Peyer's patch (tissue), 4 donors: ENCODE results near the gene MIOS. TPM values are rescaled to one million over a fixed set of nuclear protein-coding genes. Genes with fewer than 3 reads are reported as not detected.

Experiments used
- DNase-seq, 3 donors: peaks; one replicate each; pipeline ENCODE4 v3.0.0-alpha.2; 2017 to 2019
- H3K27ac ChIP-seq, 4 donors: fragments of 200-600 bp; sonication (generic); one replicate each; pipeline ENCODE4 v1.5.1; 2016 to 2019
- H3K27me3 ChIP-seq, 2 donors: fragments of 200-600 bp; sonication (generic); one replicate each; pipeline ENCODE4 v1.5.1; 2019
- H3K36me3 ChIP-seq, 3 donors: fragments of 200-600 bp; sonication (generic); one replicate each; pipeline ENCODE4 v1.5.1; 2016 to 2019
- H3K4me1 ChIP-seq, 4 donors: fragments of 200-600 bp; sonication (generic); one replicate each; pipeline ENCODE4 v1.5.1; 2016 to 2019
- H3K4me3 ChIP-seq, 4 donors: fragments of 200-600 bp; sonication (generic); 1 replicate in 3 of 4; 2 replicates in 1 of 4; pipeline ENCODE4 v1.5.1; 2016 to 2019; ENCODE audit warnings: mild to moderate bottlenecking in 1 of 4
- H3K9me3 ChIP-seq, 4 donors: fragments of 200-600 bp; sonication (generic); one replicate each; pipeline ENCODE4 v1.5.1; 2016 to 2019; ENCODE audit warnings: mild to moderate bottlenecking in 1 of 4
- CTCF ChIP-seq, 6 experiments: fragments of 450-650 bp in 4 of 6; fragments of 200-600 bp in 2 of 6; sonication (generic) in 1 of 6; IDR thresholded peaks; one replicate each; pipeline ENCODE4 v1.5.1; 2017 to 2019; ENCODE audit warnings: antibody characterized with exemption in 6 of 6, mild to moderate bottlenecking in 3 of 6, moderate library complexity in 1 of 6
- POLR2A ChIP-seq, 2 donors: fragments of 450-650 bp; IDR thresholded peaks; one replicate each; pipeline ENCODE4 v1.5.1; 2017; ENCODE audit warnings: antibody characterized with exemption in 2 of 2, mild to moderate bottlenecking in 2 of 2, moderate library complexity in 2 of 2
- total RNA-seq, 4 donors: library from RNA; depleted of rRNA; stranded (reverse); fragments of >200 nt; gene quantifications; one replicate each; pipeline ENCODE4 v1.1.0, GENCODE V29; 2016

MIOS gene
- total RNA-seq, 4 donors from 2014 or later: 17.1 to 42.9 (median 26.8) TPM

- Histone ChIP-seq H3K27ac (no peak overlapping the region), H3K9me3 (no peaks in the 10 kb centered on the region), H3K4me3 (no peak overlapping the region), H3K27me3 (no peaks in the 10 kb centered on the region), H3K4me1 (no peaks in the 10 kb centered on the region), H3K36me3 (peaks cover 0 to 5% (median 0%) of the 10 kb centered on the region in 3 donors)
- TF ChIP-seq CTCF (IDR thresholded peaks at IDR 0.05): no peak
- TF ChIP-seq POLR2A (IDR thresholded peaks at IDR 0.05): no peak
- no peak for DNase-seq
Observed at GRCh38 chr7:7613210-7613609, 46.5 kb downstream of the MIOS start.

- peaks cover 0 to 1% (median 0%) of the 10 kb centered on the region in 3 donors for H3K36me3 ChIP-seq
- TF ChIP-seq CTCF (IDR thresholded peaks at IDR 0.05) (no peak), POLR2A (IDR thresholded peaks at IDR 0.05) (no peak)
- no peak overlapping the region for H3K4me3 ChIP-seq
- no peaks in the 10 kb centered on the region for H3K9me3 ChIP-seq
- H3K27ac ChIP-seq: no peak overlapping the region
- H3K4me1 ChIP-seq: no peaks in the 10 kb centered on the region
- no peaks in the 10 kb centered on the region for H3K27me3 ChIP-seq
- DNase-seq: no peak
Observed at GRCh38 chr7:7614018-7614741, 47.5 kb downstream of the MIOS start.

GRCh38 chr7:7617550-7617949 lies 50.9 kb downstream of the MIOS start:
- H3K4me3 ChIP-seq: no peak overlapping the region
- H3K27me3 ChIP-seq: no peaks in the 10 kb centered on the region
- TF ChIP-seq CTCF (IDR thresholded peaks at IDR 0.05) (no peak), POLR2A (IDR thresholded peaks at IDR 0.05) (no peak)

GRCh38 chr7:7618410-7618809 lies 51.7 kb downstream of the MIOS start:
- H3K27ac ChIP-seq: no peak overlapping the region
- no peak for DNase-seq
- H3K9me3 ChIP-seq: no peaks in the 10 kb centered on the region
- H3K27me3 ChIP-seq: no peaks in the 10 kb centered on the region
- TF ChIP-seq CTCF (IDR thresholded peaks at IDR 0.05): no peak
- no peak overlapping the region for H3K4me3 ChIP-seq
- H3K36me3 ChIP-seq: no peaks in the 10 kb centered on the region
- H3K4me1 ChIP-seq: no peaks in the 10 kb centered on the region

More at GRCh38 chr7:7617550-7617949, 50.9 kb downstream of the MIOS start:
- H3K4me1 ChIP-seq: no peaks in the 10 kb centered on the region
- no peaks in the 10 kb centered on the region for H3K36me3 ChIP-seq
- no peak for DNase-seq
- H3K9me3 ChIP-seq: no peaks in the 10 kb centered on the region
- H3K27ac ChIP-seq: no peak overlapping the region

DNA sequence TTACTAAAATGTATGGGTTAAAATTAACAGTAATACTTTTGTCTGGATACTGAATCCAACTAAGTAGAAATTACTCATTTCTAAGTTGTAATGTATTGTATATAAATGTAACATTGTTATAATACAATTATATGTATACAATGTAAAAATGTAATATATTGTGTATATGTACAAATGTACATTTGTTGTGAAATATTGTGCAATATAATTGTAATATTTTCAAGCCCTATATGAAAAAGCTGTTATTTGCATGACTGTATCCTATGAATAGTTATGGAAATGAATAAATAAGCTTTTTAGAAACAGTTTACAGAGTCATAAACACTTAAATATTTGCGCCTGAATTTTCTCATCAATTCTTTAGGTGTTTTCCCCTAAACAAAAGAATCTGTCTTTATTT lies 53.6 kb downstream of the MIOS start:
- TF ChIP-seq POLR2A (IDR thresholded peaks at IDR 0.05) (no peak), CTCF (IDR thresholded peaks at IDR 0.05) (no peak)
- H3K9me3 ChIP-seq: no peaks in the 10 kb centered on the region
- H3K36me3 ChIP-seq: no peaks in the 10 kb centered on the region
- H3K4me1 ChIP-seq: no peaks in the 10 kb centered on the region
- no peak for DNase-seq
- no peak overlapping the region for H3K27ac ChIP-seq
- no peak overlapping the region for H3K4me3 ChIP-seq
- no peaks in the 10 kb centered on the region for H3K27me3 ChIP-seq
